ENCODE measurements around the gene SNX22.

DNA sequence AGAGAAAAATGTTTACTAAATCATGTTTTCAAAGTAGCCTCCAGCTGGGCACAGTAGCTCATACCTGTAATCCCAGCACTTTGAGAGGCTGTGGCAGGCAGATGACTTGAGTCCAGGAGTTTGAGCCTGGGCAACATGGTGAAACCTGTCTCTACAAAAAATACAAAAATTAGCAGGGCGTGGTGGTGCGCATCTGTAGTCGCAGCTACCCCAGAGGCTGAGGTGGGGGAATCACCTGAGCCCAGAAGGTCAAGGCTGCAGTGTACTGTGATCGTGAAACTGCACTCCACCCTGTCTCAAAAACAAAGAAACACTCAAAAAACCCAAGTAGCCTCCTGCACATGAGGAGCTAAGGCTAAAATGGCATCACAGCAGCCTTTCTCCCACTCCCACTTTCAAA is 12.9 kb downstream of the SNX22 start:
- TF ChIP-seq, protein P1, sequence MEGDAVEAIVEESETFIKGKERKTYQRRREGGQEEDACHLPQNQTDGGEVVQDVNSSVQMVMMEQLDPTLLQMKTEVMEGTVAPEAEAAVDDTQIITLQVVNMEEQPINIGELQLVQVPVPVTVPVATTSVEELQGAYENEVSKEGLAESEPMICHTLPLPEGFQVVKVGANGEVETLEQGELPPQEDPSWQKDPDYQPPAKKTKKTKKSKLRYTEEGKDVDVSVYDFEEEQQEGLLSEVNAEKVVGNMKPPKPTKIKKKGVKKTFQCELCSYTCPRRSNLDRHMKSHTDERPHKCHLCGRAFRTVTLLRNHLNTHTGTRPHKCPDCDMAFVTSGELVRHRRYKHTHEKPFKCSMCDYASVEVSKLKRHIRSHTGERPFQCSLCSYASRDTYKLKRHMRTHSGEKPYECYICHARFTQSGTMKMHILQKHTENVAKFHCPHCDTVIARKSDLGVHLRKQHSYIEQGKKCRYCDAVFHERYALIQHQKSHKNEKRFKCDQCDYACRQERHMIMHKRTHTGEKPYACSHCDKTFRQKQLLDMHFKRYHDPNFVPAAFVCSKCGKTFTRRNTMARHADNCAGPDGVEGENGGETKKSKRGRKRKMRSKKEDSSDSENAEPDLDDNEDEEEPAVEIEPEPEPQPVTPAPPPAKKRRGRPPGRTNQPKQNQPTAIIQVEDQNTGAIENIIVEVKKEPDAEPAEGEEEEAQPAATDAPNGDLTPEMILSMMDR (IDR thresholded peaks at IDR 0.05; ENCODE audit: poor library complexity), result no peak
- TF ChIP-seq EZH2phosphoT487 (IDR thresholded peaks at IDR 0.05; ENCODE audit: low read depth, severe bottlenecking, unreplicated experiment) (no peak), EZH2 (IDR thresholded peaks at IDR 0.05; ENCODE audit: borderline replicate concordance) (no peak)
